Immature natural killer cell (primary cell): ENCODE data around the gene CMAS. TPM values are rescaled to one million over a fixed set of nuclear protein-coding genes. Genes with fewer than 3 reads are reported as not detected.
A peak's percentile ranks its signal among the peaks of the same experiment; 100 is the strongest.
"Not testable (repeated sequence)": the region's sequence is repeated elsewhere in the genome, so short reads cannot be mapped to it uniquely, and the experiment has no call there.

Source experiments
- DNase-seq, 3 donors: peaks; one replicate each; pipeline ENCODE4 v3.0.0; 2022; ENCODE audit warnings: mixed read lengths in 1 of 3
- H3K27ac Mint-ChIP-seq, 6 donors: one replicate each; pipeline ENCODE4 v1.8.0; 2020; ENCODE audit warnings: mixed read lengths in 6 of 6, mild to moderate bottlenecking in 5 of 6, inconsistent platforms in 4 of 6, moderate library complexity in 3 of 6
- H3K27me3 Mint-ChIP-seq, 3 donors: one replicate each; pipeline ENCODE4 v1.8.0; 2020 to 2021; ENCODE audit warnings: low read depth in 3 of 3, mild to moderate bottlenecking in 3 of 3, mixed read lengths in 3 of 3, moderate library complexity in 3 of 3, inconsistent platforms in 1 of 3
- H3K36me3 Mint-ChIP-seq, 3 donors: one replicate each; pipeline ENCODE4 v1.8.0; 2020; ENCODE audit warnings: mixed read lengths in 3 of 3, inconsistent platforms in 2 of 3, mild to moderate bottlenecking in 2 of 3
- H3K4me1 Mint-ChIP-seq, 2 donors: one replicate each; pipeline ENCODE4 v1.8.0; 2020; ENCODE audit warnings: inconsistent platforms in 2 of 2, mild to moderate bottlenecking in 2 of 2, mixed read lengths in 2 of 2, moderate library complexity in 1 of 2
- H3K4me3 Mint-ChIP-seq, 5 donors: one replicate each; pipeline ENCODE4 v1.8.0; 2020; ENCODE audit warnings: mild to moderate bottlenecking in 5 of 5, mixed read lengths in 5 of 5, inconsistent platforms in 3 of 5, moderate library complexity in 3 of 5
- H3K9me3 Mint-ChIP-seq, 6 donors: one replicate each; pipeline ENCODE4 v1.8.0; 2020; ENCODE audit warnings: mild to moderate bottlenecking in 6 of 6, mixed read lengths in 6 of 6, inconsistent platforms in 4 of 6, moderate library complexity in 3 of 6
- polyA plus RNA-seq, 3 donors: library from polyadenylated mRNA; unstranded; fragments of 300-500 nt; fragmentation: Illumina TruSeq; gene quantifications; one replicate each; pipeline ENCODE4 v1.2.3, GENCODE V29; 2021

The CMAS gene
- polyA plus RNA-seq, 3 donors from 2014 or later = 30.4 to 40.3 (median 31.6) TPM

DNA sequence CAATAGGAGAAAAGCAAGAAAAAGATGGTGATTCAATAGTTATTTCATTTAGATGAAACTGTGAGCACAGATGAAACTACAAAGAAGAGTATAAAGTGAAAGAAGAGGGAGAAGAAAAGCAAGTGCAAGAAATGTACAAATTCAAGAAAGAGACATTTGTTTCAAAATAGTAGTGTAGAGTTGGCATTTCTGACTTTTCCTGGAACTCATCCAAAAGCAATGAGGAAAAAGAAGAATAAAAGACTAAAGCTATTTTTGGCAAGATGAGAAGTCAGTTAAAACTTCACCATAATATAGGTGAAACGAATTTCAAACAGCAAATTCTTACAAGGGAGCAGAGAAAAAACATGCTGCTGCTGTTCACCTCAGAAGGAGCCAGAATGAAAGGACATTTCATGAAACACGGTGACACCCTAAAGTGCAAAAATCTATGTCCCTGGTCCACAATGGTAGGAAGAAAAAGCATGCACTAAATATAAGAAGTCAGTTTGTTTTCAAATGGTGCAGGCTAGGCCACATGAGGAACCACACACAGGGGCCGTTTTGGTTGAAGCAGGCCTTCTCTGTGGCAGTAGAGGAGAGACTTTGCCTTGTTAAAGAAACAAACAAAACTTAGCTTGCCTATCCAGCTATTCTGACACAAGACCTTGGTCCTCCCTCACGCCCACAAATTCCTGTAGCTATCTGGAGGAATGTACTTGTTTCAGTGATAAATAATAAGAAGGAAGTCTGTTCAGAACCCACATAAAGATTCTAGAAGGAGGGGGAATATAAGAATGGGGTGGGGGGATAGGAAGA is 11.1 kb upstream of the CMAS start:
- Mint-ChIP-seq H3K27me3 (peaks cover 0 to 3% (median 0%) of the 10 kb centered on the region in 3 donors), H3K4me1 (no peaks in the 10 kb centered on the region), H3K4me3 (no peak overlapping the region), H3K9me3 (no peaks in the 10 kb centered on the region), H3K27ac (no peak overlapping the region), H3K36me3 (no peaks in the 10 kb centered on the region)
- no peak for DNase-seq

DNA sequence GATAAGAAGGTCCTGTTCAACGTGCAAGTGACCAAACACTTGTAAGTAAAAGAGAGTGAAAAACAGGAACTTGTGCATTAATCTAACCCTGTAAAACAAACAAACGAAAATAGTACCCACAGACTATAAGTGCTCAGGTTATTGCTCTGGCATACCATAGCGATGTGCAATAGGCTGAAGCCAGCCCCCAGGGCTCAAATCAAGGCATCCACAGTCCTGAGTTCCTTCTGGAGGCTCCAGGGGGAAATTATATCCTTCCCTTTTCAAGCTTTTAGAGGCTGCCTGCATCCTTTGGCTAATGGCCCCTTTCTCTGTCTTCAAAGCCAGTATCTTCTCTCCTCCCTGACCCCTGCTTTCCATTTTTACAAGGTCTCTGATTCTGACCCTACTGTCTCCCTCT is 8.1 kb upstream of the CMAS start:
- DNase-seq = no peak
- no peaks in the 10 kb centered on the region for H3K4me1 Mint-ChIP-seq
- peaks cover 0 to 8% (median 4%) of the 10 kb centered on the region in 3 donors for H3K27me3 Mint-ChIP-seq
- no peaks in the 10 kb centered on the region for H3K9me3 Mint-ChIP-seq
- H3K27ac Mint-ChIP-seq = no peak overlapping the region
- H3K36me3 Mint-ChIP-seq = peaks cover 0 to 7% (median 0%) of the 10 kb centered on the region in 3 donors
- no peak overlapping the region for H3K4me3 Mint-ChIP-seq

DNA sequence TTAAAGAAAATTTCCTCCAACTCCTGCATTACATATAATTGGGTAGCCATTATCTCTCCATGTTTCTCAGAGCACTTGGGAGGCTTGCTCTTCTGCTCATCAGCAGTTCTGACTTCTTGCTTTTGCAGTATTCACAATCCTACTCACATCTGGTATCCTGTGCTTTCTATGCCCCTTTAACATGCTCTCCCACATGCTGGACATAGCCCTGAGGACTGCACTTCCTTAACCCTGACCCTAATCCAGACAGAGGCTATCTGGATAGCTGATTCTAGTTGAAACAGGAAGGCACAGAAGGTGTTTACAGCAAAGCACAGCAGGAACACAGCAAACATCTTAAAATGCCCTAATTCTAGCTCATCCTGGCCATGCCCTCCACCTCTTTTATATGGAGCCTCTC is 7.3 kb upstream of the CMAS start:
- Mint-ChIP-seq H3K4me1 (no peaks in the 10 kb centered on the region), H3K9me3 (no peaks in the 10 kb centered on the region), H3K4me3 (no peak overlapping the region), H3K36me3 (peaks cover 0 to 7% (median 0%) of the 10 kb centered on the region in 3 donors), H3K27me3 (peaks cover 0 to 10% (median 6%) of the 10 kb centered on the region in 3 donors), H3K27ac (no peak overlapping the region)
- DNase-seq = no peak

DNA sequence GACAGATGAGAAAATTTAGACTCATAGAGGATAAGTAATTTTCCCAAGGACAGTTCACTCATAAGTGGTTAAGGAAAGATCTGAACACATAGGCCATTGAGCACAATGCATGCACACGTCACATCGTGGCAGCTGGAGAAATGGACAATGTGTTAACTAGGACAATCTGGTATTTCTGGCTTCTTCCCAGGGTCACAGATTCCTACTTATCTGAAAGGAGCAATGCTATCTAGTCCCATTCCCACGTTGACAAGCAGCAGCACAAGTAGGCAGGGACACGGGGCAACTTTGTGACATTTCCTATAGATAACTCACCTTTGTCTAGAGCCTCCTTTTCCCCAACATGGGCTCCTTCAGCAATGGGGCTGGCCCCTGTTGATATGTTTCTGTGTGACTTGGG is 6.7 kb upstream of the CMAS start:
- DNase-seq = no peak
- Mint-ChIP-seq H3K4me1 (no peaks in the 10 kb centered on the region), H3K4me3 (no peak overlapping the region), H3K27ac (no peak overlapping the region), H3K9me3 (no peaks in the 10 kb centered on the region), H3K36me3 (peaks cover 0 to 7% (median 0%) of the 10 kb centered on the region in 3 donors), H3K27me3 (peaks cover 0 to 10% (median 6%) of the 10 kb centered on the region in 3 donors)

DNA sequence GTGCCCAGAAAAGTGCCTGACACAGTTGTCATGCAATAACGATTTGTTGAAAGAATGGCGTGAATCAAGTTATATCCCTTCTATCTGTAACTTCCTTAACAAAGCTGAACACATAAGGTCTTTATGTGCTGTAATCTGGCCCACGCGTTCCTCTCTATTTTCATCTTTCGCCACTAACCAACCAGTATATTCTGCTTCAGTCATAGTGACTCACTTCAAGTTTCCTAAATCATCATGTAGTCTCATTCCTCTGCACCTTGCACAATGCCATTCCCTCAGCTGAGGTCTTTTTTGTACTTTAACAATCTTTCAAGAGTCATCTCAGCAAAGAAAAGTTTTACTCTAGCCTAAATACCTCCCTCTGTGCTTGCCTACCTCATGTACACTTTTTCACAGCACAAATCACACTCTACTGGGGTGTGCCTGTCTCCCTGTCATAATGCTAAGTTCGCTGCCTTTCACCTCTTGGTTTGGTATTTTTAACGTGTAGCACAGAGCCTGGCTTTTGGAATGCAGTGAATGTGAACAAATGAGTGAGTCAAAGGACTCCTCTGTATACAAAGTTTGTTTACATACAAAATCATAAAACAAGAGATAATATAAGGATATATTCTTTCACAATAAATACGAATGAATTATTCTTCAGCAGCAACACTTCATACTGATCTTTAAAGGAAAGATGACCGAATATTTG is 2.9 kb upstream of the CMAS start:
- peaks cover 11 to 14% of the 10 kb centered on the region in 2 donors for H3K4me1 Mint-ChIP-seq
- H3K27ac Mint-ChIP-seq = no peak overlapping the region
- peaks cover 0 to 11% (median 6%) of the 10 kb centered on the region in 3 donors for H3K27me3 Mint-ChIP-seq
- H3K36me3 Mint-ChIP-seq = peaks cover 0 to 7% (median 0%) of the 10 kb centered on the region in 3 donors
- DNase-seq = no peak
- no peaks in the 10 kb centered on the region for H3K9me3 Mint-ChIP-seq
- no peak overlapping the region for H3K4me3 Mint-ChIP-seq

DNA sequence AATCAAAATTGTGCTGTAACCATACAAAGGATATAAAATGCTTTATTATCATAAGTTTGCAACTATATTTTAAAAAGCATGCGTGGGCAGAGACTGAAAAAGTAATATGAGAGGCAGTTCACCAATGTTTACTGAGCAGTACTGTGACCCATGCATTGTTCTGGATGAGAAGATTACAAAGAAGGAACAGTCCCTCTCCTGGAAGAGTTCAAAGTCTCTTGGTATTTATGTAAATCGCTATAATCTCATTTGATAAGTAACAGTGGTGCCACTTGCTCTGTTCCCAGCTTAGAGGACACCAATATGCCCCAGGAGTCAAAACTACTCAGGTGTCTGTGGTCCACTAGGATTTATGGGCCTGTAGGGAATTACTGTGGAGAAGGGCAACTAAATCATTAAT is 2.1 kb upstream of the CMAS start:
- peaks cover 0 to 9% (median 6%) of the 10 kb centered on the region in 3 donors for H3K27me3 Mint-ChIP-seq
- H3K27ac Mint-ChIP-seq = no peak overlapping the region
- H3K4me3 Mint-ChIP-seq = no peak overlapping the region
- no peaks in the 10 kb centered on the region for H3K9me3 Mint-ChIP-seq
- peaks cover 0 to 7% (median under 1%) of the 10 kb centered on the region in 3 donors for H3K36me3 Mint-ChIP-seq
- DNase-seq = no peak
- H3K4me1 Mint-ChIP-seq = peaks cover 16 to 21% of the 10 kb centered on the region in 2 donors

DNA sequence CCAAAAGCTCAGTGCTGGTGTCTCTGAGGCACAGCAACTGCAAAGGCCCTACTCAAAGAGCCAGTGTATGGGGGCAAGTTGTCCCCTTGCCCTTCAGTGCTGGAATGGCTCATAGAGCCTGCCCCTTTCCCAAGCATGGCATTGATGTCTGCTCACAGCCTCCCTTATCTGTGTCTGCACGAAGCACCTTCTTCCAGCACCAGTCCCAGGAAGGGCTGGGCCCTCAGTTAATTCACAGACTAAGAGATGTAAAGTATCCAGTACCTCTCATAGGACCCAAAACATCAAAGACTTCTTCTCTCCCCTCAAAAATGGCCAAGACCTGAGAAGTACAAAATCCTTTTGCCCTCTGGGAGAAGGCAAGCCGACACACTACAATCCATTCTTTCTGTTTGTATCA is 1.6 kb upstream of the CMAS start:
- DNase-seq = no peak
- H3K27ac Mint-ChIP-seq = no peak overlapping the region
- H3K36me3 Mint-ChIP-seq = peaks cover 0 to 7% (median 2%) of the 10 kb centered on the region in 3 donors
- H3K27me3 Mint-ChIP-seq = peaks cover 0 to 9% (median 6%) of the 10 kb centered on the region in 3 donors
- H3K4me1 Mint-ChIP-seq = peaks cover 17 to 26% of the 10 kb centered on the region in 2 donors
- H3K4me3 Mint-ChIP-seq = peak overlapping the region in 1 of 5 donors; percentile 41
- no peaks in the 10 kb centered on the region for H3K9me3 Mint-ChIP-seq

DNA sequence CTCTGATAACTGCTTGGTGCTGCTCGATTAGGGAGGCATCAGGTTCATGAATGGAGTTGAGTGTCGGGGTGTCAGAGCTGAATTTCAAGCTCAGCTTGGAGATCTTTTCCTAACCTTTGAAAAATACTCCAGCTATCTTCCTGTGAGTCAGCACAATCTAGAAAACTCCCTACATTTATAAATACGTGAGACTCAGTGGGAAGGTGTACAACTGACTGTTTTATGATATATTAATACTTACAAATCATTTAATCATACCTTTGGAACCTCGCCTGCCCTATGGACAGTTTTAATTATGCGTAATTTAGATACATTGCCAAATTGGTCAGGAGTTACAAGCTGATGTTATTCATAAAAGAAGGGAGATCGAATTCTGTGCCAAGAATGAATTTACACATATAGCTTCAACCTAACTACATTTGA is 961 bp downstream of the CMAS start:
- H3K9me3 Mint-ChIP-seq = no peaks in the 10 kb centered on the region
- H3K4me1 Mint-ChIP-seq = peaks cover 17 to 41% of the 10 kb centered on the region in 2 donors
- peak overlapping the region; percentile 71 to 91 (median 82) for H3K27ac Mint-ChIP-seq
- H3K36me3 Mint-ChIP-seq = peaks cover 0 to 2% (median 0%) of the 10 kb centered on the region in 3 donors
- no peak for DNase-seq
- peak overlapping the region; percentile 90 to 95 (median 95) for H3K4me3 Mint-ChIP-seq
- peaks cover 0 to 5% (median 3%) of the 10 kb centered on the region in 3 donors for H3K27me3 Mint-ChIP-seq

DNA sequence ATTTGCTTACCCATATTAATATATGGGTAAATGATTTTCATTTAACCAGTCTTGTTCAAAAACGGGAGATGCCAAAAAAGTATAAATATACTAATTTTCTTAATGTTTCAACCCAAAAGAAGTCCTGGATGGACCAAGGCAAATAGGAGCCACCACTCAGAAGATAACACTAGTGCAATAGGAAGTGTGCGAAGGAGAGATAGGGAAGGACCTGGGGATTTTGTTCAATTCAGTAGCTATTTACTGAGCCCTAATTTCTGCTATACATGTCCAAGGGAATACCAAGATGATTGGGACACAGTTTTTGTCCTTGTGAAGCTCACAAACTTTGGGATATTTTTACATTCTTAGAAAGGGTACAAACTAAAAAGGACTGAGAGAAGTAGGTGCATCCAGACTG is 1.5 kb downstream of the CMAS start:
- Mint-ChIP-seq H3K36me3 (peaks cover 0 to 2% (median 0%) of the 10 kb centered on the region in 3 donors), H3K9me3 (no peaks in the 10 kb centered on the region), H3K27me3 (peaks cover 0 to 5% (median 2%) of the 10 kb centered on the region in 3 donors), H3K27ac (peak overlapping the region in 4 of 6 donors; percentile 14 to 80 (median 52)), H3K4me1 (peaks cover 17 to 41% of the 10 kb centered on the region in 2 donors), H3K4me3 (peak overlapping the region; percentile 1 to 90 (median 15))
- DNase-seq = no peak

DNA sequence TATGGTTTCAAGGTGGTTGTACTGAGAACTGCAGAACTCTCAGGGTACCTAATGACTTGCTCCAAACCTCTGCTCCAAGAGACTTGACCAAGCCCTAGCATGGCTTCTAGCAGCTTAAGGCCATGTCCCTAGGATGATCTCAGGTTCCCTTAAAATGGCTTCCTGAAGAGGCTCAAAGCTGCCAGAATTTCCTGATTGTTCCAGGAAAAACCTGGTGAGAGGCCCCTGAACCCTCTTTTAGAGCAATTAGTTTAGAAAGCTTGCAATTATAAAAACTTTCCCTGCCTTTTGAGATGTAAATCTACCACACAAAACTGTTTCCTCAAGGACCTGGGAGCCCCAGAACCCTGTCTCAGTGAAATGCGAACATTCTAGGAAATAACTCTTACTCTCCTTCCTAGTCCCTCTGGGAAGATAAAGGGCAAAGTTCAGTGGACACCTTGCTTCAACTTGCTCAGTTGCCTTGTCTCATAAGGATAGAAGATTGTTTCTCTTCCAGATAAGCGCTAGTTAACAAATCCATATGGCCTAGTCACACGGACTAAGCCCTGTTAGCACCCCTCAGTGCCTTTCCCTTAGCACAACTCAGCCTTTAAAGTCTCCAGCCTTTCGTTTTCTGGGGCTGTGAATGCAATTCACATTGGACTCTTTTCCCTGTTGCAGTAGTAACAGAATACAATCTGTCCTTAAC is 2.5 kb downstream of the CMAS start:
- H3K27ac Mint-ChIP-seq = peak overlapping the region in 1 of 6 donors; percentile 22
- peaks cover 0 to 2% (median 0%) of the 10 kb centered on the region in 3 donors for H3K27me3 Mint-ChIP-seq
- no peak for DNase-seq
- peaks cover 17 to 41% of the 10 kb centered on the region in 2 donors for H3K4me1 Mint-ChIP-seq
- H3K4me3 Mint-ChIP-seq = no peak overlapping the region
- H3K36me3 Mint-ChIP-seq = peaks cover 0 to 2% (median 0%) of the 10 kb centered on the region in 3 donors
- no peaks in the 10 kb centered on the region for H3K9me3 Mint-ChIP-seq

DNA sequence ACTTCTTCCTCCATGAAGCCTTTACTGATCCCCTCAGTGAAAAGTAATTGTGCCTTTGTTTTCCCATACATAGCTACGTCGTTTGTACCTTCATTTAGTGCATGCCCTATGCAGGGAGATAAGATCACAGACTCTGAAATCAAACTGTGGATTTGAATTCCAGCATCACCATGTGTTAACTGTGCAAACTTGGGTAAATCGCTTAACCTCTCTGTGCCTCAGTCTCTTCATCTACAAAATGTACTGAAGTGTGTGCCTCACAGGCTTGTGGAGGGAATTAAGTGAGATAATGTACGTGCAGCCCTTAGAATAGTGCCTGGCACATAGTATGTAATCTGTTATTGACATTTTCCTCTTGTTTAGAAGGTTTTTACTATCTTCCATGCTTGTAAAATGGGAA is 4.1 kb downstream of the CMAS start:
- Mint-ChIP-seq H3K4me3 (no peak overlapping the region), H3K4me1 (peaks cover 17 to 41% of the 10 kb centered on the region in 2 donors), H3K27me3 (peaks cover 0 to 2% (median 0%) of the 10 kb centered on the region in 3 donors), H3K9me3 (no peaks in the 10 kb centered on the region), H3K36me3 (peaks cover 0 to 2% (median 0%) of the 10 kb centered on the region in 3 donors), H3K27ac (no peak overlapping the region)
- no peak for DNase-seq

DNA sequence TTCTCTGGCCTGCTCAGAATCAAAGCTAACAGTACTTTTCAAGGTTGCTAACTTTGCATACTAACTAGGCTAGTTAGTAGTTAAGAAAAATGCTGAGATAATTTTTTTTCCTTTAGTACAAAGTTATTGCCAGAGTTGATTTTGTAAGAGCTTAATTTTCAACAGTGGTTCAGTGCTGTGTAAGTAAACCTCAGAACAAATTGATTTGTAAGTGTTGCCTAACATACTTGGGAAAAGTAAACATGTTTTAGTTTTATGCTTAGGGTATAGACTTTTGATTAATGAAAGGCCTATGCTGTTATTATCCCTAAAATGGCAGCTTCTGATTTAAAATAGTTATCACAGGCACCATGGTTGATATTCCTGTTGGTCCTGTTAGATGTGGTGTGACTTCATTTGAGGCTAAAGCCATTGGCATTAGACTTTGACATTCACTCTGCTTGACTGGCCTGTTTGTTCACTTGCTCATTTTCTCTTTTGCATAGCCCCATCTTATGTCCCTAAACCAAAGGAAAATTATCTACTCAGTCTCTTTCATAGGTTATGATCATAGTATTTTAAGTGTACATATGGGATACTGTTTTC is 5.2 kb downstream of the CMAS start:
- H3K36me3 Mint-ChIP-seq = peaks cover 0 to 4% (median 1%) of the 10 kb centered on the region in 3 donors
- H3K4me3 Mint-ChIP-seq = no peak overlapping the region
- H3K9me3 Mint-ChIP-seq = no peaks in the 10 kb centered on the region
- peaks cover 0 to 2% (median 0%) of the 10 kb centered on the region in 3 donors for H3K27me3 Mint-ChIP-seq
- H3K27ac Mint-ChIP-seq = no peak overlapping the region
- DNase-seq = no peak
- H3K4me1 Mint-ChIP-seq = peaks cover 17 to 41% of the 10 kb centered on the region in 2 donors

DNA sequence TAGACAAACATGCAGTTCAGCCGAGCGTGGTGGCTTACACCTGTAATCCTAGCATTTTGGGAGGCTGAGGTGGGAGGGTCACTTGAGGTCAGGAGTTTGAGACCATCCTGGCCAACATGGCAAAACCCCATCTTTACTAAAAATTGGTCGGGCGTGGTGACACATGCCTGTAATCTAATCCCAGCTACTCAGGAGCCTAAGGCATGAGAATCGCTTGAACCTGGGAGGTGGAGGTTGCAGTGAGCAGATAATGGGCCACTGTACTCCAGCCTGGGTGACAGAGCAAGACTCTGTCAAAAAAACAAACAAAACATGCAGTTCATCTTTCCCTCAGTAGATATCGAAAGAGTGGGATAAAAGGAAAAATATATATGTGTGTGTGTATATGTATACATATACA is 7.0 kb downstream of the CMAS start:
- not testable (repeated sequence) for H3K27me3 Mint-ChIP-seq, H3K9me3 Mint-ChIP-seq, H3K27ac Mint-ChIP-seq, DNase-seq, H3K4me3 Mint-ChIP-seq
- H3K36me3 Mint-ChIP-seq = peaks cover 0 to 15% (median 9%) of the 10 kb centered on the region in 3 donors
- H3K4me1 Mint-ChIP-seq = peaks cover 6 to 28% of the 10 kb centered on the region in 2 donors
